HG03135 (cell line): ENCODE measurements around the gene NXF1.
"Not testable (repeated sequence)": the region's sequence is repeated elsewhere in the genome, so short reads cannot be mapped to it uniquely, and the experiment has no call there.

Experiments
- ATAC-seq: cut with Tn5 transposase; IDR thresholded peaks from one replicate; pipeline ENCODE4 v1.9.1; 2021; ENCODE audit warnings: mild to moderate bottlenecking, moderate library complexity; ENCODE audit not compliant: unreplicated experiment

NXF1 gene

DNA sequence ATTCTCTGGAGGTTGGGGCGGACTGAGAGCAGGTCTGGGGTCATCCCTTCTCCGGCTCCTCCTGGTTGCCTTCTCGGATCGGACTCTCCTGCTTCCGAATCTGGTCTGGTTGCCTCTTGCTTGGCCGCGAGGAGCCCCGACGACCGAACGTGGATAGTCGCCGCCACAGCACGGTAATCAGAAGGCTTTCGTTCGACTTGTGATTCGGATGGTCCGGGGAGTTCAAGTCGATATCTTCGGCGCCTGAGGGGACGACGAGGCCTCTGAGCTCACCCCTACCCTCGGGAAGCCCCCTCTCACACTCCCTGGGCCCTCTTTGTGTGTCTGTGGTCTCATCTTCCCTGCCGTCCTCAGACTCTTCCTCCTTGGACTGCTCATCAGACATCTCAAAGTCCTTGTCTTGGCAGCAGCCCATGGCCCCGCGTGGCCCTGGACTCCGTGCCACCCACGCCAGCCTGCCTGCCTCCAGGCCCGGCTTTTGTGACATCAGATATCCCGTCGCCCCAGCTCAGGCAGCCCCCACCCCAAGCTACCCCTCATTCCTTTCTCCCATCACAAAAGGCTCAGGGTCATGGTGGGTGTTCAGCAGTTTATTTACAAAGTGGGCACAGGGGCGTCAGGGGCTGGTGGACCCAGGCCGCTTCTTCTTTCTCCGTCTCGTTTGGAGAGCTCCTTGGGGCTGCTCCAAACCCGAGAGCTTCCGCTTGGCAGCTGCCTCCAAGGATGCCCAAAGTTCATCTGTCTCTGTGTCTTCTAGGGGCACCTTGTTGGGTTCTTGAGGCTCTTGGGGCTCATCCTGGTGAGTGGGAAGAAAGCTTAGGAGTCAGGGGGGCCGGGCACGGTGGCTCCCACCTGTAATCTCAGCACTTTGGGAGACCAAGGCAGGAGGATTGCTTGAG, 27.3 kb upstream of the NXF1 start, which contains the start of gene TEX54:
TSS of gene TEX54 (minus strand) at position 506 of the 899 bp plus-strand sequence.
- ATAC-seq: peak; percentile 6

DNA sequence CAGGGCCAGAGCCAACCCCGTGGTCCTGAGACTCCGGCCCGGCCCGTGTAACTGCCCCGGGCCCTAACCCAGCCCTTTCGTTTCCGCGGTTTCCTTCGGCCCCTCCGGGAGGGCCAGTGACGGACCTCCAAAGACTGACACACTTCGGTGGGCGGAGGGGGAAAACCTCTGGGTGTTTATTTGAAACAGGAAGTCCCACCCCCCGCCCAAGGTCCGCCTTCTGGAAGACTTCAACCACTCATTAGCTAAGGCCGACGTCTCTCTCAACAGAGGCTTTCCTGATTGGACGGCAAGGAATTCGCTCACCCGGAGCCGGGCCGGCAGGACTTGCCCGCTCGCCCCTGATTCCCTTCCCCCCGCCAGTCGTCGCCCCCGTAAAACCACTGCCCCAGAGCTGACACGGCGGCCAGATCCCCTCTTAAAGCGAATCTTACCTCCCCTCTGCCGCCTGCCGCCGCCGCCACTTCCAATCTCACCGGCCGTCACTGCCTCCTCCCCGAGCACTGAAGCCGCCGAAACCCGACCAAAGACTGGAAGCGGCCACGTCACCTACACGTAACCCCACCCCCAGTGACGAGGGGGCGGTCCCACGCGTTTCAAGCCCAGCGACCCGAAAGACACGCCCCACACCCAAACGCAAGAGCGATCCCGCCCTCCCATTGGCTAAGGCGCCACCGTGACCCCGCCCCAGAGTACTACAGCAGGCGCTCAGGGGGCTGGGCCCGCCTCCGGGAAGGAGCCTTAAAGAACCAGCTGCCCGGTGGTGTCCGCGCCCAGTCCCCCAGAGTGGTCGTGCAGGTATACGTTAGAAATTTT, 26.5 kb upstream of the NXF1 start, which contains the start of gene STX5:
TSS of gene STX5 (minus strand) at position 532 of the 816 bp plus-strand sequence. CDS start 808 bp downstream, outside the sequence.
- ATAC-seq: peak; percentile 76

DNA sequence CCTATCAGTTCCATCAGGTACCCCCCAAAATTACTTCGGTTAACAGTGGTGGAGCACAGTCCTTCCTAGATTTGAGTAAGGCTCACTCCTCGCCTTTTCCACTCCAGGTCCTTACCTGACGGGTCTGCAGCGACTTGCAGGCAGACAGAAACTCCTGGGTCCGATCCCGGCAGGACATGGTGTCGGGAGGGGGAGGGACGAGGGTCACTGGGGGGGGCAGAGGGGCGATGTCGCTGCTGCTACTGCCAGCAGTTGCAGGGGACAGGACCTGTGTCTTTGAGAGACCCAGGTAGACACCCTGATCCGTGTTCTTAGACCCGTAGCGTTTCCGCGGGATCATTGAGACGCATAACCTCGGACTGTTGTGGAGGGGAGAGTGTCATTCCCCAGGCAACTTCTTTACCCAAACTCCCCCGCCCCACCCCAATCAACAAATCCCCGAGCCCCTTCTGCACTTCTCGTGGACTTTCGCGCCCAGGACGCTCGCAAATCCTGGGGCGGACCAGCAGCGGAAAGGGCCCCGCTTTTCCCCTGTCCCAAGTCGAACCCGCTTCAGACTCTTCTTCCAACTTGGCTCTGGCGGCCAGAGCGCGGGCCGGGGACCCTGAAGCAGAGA, 25.8 kb upstream of the NXF1 start:
- no peak for ATAC-seq

DNA sequence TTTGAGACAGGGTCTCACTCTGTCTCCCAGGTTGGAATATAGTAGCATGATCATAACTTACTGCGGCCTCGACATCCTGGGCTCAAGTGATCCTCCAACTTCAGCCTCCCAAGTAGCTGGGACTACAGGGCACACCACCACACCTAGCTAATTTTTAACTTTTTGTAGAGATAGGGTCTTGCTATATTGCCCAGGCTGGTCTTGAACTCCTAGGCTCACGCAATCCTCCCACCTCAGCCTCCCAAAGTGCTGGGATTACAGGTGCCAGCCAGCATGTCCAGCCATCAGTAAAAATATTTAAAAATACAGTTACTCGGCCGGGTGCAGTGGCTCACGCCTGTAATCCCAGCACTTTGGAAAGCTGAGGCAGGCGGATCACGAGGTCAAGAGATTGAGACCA, 22.9 kb upstream of the NXF1 start:
- ATAC-seq: not testable (repeated sequence)

DNA sequence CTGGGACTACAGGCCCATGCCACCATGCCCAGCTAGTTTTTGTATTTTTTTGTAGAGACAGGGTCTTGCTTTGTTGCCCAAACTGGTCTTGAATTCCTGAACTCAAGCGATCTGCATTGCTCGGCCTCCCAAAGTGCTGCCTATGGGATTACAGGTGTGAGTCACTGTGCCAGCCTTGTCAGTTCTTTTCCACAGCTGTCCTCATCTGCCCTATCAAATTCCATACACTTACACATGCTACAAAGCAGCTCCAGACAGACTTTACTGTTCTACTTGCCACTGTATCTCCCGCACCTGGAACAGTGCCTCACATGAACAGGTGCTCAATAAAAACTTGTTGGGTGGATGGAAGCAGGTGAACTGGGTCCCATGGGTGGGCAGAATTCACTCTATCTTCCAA, 18.4 kb upstream of the NXF1 start:
- ATAC-seq: no peak

DNA sequence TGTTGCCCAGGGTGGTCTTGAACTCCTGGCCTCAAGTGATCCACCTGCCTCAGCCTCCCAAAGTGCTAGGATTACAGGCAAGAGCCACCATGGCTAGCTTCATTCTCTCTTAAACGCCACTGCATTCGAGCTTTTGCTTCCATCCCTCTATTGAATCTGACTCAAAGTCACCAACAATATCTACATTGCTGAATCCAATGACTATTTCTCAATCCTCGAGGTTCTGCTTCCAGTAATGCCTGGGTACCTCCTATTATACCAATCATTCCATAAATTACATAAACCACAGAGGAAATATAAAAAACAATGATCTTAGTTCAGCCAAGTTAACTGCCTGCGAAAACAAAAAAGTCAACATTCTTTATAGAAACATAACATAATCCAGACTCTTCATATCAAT, 11.9 kb upstream of the NXF1 start:
- no peak for ATAC-seq

DNA sequence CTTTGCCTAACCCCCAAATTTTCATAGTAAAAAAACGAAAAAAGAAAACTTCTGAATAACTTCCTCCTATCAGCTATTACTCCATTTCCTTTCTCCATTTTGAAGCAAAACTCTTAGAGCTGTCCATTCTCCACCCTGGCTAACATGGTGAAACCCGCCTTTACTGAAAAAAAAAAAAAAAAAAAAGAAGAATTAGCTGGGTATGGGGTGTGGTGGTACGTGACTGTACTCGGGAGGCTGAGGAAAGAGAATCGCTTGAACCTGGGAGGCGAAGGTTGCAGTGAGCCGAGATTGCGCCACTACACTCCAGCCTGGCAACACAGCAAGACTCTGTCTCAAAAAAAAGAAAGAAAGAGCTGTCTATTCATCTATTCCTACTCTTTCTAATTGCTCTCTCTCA, 11.3 kb upstream of the NXF1 start:
- ATAC-seq: no peak

DNA sequence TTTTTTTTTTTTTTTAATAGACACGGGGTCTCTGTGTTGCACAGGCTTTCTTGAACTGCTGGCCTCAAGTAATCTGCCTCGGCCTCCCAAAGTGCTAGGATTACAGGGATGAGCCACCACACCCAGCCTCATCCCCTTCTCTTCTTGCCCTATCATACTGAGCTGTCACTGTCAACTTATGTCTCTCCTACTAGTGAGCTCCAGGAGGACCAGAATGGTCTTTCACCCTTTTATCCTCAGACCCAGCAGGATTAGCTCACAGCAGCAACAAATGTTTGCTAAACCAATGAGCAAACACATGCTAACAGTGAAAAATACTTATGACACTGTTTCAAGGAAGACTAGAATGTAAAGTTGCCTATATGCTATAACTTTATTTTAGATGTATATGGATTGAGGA, 6.4 kb upstream of the NXF1 start:
- ATAC-seq: no peak

DNA sequence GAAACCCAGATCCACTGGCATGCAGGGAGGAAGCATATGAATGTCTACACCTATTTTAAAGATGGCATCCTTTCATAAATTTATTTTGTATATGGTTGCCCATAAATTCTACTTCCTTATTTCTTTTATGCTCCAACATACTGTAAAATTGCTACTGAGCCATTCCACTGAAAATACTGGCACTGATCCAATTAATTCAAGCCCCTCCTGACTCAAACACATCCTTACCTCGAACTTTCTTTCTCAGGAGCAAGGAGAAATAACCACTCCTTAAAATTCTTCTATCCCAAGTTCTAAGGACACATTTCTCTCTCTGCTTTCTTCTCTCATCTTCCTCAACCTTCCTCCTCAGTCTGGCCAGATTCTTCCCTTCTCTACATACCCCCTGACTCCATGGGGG, 5.5 kb upstream of the NXF1 start:
- no peak for ATAC-seq

DNA sequence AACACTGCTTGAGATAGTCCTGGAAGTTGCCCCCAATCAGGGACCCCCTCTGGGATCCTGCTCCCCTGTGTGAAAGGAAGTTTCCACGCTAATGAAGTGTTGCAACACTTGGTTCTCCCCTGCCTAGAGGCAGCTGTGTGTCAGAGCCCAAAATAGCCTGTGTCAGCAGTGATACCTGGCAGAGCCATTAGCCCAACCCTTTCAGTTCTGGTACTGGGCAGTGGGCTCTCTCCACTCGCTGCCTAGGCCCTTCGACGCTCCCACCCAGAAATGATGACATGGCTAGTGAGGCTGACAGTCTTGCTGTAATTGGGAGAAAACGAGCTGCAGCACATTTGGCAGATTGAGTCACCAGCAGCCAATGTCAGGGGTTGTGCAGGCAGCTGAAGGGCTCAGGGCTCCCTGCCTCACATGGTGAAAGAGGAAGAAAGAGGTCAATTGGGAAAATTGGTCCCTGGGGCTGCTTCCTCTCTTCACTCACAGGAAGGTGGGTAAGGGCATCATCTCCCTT, 1.4 kb upstream of the NXF1 start:
- no peak for ATAC-seq

DNA sequence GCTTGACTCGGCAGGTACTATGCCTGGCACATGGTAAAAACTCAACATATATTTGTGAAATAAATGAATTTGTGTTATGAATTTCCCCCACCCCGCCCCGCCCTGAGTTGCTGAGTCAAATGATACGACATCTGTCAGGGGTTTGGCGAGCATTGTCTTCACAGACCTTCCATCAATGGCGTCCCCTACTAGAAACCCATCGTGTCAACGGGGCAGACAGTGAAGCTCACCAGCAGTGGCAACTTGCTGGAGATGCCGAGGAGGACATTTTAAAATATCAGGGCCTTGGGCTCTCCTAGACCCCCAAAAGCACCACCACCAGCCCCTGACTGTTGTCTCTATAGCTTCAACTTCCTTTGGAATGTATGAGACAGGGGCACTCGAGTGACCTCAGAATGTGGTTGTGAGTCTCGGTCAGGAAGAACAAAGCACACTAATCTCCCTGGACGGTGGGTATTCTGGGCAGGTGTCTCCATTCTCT, 761 bp upstream of the NXF1 start:
- ATAC-seq: no peak

DNA sequence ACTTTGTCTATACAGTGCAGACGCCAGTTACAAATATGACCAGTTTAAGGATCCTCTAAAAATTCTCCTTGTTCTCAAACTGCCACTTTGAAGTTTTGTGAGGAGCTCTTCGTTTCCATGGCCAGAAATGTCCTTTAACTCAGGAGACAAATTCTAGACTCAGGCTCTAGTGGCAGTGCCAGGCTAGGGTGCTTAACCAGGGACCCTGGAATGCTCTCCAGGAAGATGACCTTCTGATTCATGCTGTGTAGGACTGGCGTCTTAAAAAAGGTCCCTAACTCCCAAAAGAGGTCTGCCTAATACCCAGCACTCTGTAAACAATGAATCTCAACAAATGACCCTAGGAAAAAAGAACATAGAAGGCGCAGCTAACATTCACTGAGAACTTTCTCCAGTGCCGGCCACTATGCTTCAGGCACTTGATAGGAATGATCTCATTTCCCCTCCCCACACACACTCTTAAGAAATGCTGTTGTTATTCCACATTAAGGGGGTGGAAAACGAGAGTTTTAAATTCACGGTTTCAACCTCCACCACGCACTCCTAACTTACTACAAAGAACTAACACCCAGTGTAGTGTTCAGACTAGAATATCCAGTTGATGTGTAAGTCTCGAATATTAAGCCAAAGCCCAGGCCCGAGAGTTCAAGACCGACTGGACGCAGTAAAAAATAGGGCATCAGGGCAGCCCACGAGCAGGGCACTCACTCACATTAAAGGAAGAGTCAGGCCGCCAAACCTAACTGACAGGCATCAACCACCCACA, 747 bp downstream of the NXF1 start:
- no peak for ATAC-seq

DNA sequence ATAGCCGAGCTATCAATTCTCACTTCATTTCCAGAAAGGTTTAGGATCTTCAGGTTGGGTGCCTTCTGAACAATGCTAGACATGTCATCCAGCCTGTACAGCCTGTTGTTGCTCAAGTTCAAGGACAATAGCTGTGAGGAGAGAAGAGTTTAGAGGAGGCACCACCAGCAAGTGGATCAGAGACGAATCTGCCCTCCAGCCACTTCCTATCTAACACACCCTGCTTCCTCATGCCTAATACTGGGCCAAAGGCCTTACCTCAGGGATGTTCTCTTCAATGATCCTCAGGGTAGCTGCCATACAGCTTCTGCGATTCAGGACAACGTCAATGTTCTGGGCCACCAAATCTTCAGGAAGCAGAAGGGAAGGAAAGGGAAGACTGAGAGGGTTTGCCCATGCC, 4.2 kb downstream of the NXF1 start:
- no peak for ATAC-seq

DNA sequence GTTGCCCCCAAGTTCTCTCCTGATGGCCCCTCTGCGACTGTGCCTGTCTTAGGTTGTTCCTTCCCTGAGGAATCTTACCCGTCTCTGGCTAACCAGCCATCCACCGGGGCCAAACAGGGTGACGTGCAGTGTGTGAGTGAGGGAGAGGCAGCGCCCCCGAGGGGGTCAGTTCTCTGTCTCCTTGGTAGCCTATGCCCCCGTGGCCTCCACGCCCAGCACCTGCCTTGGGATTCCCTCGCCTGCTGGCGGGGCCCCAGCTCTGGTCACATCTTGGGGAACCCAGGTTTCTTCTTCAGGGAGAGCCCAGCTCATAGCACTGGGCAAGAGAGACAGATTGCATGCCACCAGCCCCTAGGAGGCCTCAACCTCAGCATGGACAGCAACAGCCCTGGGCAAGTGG, 5.8 kb downstream of the NXF1 start:
- ATAC-seq: no peak

DNA sequence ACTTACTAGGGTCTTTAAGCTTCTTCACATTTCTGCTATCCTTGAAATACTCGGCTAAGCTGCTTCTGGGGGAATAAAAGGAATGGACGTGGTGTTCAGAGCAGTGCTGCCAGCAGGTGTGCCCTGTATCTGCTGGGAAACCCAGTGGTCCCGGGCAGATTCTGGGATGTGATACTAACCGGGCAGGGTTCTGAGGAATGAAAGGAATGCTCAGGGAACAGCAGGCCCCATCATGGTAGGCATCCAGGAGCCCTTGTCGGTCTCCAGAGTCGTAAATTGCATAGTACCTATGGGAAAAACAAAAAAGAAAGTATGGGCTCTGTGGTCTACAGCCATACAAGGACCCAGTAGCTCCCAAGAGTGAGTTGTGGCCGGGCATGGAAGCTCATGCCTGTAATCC, 9.0 kb downstream of the NXF1 start:
- ATAC-seq: no peak

DNA sequence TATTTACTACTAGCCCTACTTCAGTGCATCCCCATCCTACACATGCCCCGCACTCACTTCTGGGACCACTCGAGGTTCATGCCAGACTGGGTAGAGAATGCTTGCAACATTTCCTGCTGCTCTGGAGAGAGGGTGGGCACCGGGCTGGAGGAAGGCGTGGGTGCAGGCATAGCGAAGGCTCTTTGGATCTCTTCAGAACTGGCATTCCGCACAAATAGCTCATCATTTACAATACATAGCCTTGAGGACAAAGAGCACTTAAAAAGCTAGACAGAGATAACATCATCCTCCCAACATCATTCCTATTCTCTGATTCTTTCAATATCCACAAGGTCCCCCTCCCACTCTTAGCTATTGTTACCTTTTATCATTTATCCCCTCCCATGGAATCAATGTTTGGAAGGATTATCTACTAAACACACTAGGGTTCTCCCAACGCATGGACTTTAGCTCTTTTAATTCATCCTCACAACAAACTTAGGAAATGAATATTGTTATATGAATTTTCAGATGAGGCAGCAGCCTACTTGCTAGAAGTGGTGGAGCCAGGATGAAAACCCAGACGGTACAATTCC, 11.0 kb downstream of the NXF1 start:
- no peak for ATAC-seq

DNA sequence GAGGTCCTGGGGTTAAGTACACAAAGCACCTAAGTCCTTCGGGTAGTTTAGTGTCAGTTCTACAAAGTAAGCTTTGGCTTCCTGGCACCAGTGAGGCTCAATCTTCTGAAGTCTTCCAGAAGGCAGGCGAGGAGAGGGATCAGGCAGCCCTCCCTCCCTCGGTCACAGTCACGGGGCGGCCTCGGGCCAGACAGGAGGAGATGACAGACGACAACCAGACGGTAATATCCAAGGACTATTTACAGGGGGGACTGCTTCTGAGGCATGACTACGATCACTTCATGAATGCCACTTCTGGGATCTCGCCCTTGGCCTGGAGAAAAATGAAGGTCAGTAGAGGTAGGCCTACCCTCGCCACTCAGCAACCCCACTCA, 13.1 kb downstream of the NXF1 start:
- no peak for ATAC-seq

DNA sequence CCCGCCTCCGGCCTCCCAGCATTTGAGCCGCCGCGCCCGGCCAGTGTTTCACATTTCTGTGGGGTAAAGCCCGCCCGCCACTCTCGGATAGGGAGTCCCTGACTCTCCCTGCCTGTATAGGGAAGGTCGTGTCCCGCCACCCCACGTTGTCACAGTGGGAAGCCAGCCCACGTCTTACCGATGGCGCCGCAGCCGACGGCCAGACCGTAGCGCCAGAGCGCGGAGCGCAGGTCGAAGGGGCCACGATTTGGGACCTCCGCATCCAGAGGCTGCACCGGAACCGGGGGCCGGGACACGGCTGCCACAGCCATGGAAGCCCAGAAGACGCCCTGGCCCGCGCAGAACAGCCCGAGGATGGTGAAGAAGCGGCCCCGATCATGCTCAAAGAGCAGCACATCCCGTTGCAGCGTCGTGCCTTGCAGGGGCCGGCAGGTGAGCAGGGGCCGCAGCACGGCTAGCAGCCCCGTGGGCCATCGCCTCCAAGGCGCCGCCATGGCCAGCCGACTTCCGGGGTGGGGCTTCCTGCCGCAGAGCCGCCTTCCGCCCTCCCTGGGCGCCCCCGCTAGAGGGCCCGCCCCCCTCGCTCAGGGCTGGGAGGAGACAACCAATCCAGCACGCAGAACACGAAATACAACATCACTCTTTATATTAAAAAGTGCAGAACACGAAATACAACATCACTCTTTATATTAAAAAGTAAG, 13.6 kb downstream of the NXF1 start, which contains the start of gene TMEM223:
TSS of gene TMEM223 (minus strand) at position 506 of the 701 bp plus-strand sequence. CDS start at position 494, 12 bp downstream.
- ATAC-seq: peak; percentile 55

DNA sequence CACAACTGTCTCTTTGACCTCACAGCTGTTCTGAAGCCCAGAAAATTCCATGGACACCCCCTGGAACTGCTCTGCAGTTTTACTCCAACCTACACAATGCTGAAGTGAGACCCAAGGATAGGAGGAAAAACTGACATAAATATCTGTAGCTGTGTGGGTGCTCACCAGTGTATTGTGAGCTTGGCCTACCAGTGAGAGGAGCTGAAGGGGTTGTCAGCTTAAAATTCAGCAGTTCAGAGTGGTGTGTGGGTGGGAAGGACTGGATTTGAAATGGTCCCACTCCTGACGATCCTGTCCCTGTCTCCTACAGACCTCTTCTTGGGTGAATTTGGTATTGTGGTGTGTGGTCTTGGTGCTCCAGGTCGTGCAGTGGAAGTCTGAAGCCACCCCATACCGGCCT, 15.7 kb downstream of the NXF1 start:
- ATAC-seq: no peak
